Globus pallidus (tissue), 1 donor: Measurements from ENCODE around the gene BHLHE41.

ENCODE experiments used
- DNase-seq: peaks from one replicate; pipeline ENCODE4 v3.0.0-alpha.2; 2015; ENCODE audit warnings: low spot score

Gene BHLHE41

GRCh38 chr12:26077915-26078702 lies 46.7 kb downstream of the BHLHE41 start:
- no peak for DNase-seq
